Inflammatory macrophage treated with lipopolysaccharide for 4 hours (primary cell): ENCODE data around the gene PYGB.

Experiments
- DNase-seq: peaks from one replicate; pipeline ENCODE4 v3.0.0-alpha.2; 2020

The PYGB gene

DNA sequence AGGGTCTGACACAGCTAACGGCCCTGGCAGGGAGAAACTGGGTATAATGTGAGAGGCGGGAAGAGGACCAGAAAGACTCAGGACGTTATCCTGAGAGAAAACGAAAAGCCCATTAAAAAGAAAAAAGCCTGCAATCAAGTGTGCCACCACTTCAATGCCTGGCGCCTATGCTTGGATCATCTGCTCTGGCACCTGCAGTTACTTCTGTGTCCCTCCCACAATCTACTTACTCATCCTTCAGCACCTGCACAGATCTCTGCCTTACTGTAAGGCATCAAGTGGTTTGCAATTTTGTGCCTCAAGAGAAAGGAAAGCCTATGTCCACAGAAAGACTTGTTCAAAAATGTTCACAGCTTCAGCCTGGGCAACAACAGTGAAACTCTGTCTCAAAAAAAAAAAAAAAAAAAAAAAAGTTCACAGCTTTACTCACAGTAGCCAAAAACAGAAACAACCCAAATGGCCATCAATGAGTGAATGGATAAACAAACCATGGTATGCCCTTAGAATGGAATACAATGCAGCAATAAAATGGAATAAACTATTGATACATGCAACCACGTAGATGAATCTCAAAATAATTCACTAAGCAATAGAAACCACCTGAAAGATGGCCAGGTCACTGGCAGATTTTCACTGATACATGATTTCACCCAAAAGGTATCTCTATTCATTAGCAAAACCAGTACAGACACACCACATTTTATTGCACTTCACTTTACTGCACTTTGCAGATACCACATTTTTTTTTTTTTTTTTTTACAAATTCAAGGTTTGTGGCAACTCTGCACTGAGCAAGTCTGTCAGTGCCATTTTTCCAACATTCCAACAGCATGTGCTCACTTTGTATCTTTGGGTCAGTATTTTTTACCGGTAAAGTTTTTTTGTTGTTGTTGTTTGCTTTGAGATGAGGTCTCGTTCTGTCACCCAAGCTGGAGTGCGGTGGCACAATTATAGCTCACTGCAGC is 94.1 kb downstream of the PYGB start:
- DNase-seq, result no peak

DNA sequence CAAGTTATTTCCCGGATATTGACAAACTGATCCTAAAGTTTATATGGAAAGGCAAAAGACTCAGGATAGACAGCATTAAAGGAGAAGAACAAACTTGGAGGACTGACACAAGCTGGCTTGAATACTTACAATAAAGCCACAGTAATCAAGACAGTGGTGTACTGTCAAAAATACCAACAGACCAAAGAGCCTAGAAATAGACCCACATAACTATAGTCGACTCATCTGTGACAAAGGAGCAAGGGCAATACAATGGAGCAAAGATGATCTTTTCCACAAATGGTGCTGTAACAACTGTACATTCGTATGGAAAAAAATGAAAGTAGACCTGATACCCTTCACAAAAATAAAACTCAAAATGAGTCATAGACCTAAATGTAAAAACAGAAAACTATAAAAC is 96.7 kb downstream of the PYGB start:
- DNase-seq, result no peak

DNA sequence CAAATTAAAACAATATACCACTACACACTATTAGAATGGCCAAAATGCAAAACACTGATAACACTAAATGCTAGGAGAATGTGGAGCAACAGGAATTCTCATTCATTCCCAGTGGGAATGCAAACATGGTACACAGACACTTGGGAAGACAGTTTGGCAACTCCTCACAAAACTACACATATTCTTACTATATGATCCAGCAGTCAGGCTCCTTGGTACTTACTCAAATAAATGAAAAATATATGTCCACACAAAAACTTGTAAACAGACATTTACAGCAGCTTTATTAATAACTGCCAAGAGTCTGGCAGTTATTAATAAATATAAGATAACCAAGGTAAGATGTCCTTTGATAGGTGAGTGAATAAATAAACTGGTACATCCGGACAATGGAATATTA is 97.8 kb downstream of the PYGB start:
- DNase-seq, result no peak

DNA sequence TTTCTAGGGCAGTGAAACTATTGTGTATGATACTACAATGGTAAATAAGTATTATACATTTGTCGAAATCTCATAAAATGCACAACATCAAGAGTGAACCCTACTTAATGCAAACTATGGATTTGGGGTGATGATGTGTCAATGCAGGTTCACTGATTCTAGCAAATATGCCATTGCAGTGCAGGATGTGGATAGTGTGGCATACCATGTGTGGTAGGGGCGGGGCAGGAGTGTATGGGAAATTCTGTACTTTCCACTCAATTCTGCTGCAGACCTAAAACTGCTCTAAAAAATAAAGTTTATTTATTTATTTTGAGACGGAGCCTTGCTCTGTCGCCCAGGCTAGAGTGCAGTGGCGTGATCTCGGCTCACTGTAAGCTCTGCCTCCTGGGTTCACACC is 98.5 kb downstream of the PYGB start:
- no peak for DNase-seq
